Muscle of back (tissue), 11 donors: ENCODE measurements around the gene BRI3. TPM values are rescaled to one million over a fixed set of nuclear protein-coding genes. Genes with fewer than 3 reads are reported as not detected.

Source experiments
- DNase-seq, 3 donors: peaks; one replicate each; pipeline versions ENCODE4 v3.0.0 to v3.0.0-alpha.2; 2013
- polyA plus RNA-seq, 10 donors: library from polyadenylated mRNA; unstranded; fragments of 120-200 nt; gene quantifications; one replicate each; pipeline ENCODE4 v1.2.1, GENCODE V29; 2013; ENCODE audit not compliant: insufficient read length in 10 of 10

BRI3 gene
- polyA plus RNA-seq, 10 donors: 74.5 to 100 (median 89.2) TPM

- no peak for DNase-seq
These were observed 3.9 kb downstream of the BRI3 start for GRCh38 chr7:98285157-98286092.

GRCh38 chr7:98286093-98286539, 4.6 kb downstream of the BRI3 start:
- DNase-seq: peak in 1 of 3 donors; percentile 36

GRCh38 chr7:98286701-98287485, 5.4 kb downstream of the BRI3 start:
- DNase-seq: no peak

GRCh38 chr7:98287486-98287959, 6.0 kb downstream of the BRI3 start:
- no peak for DNase-seq

GRCh38 chr7:98288064-98288823, 6.8 kb downstream of the BRI3 start:
- no peak for DNase-seq

- no peak for DNase-seq
These were observed 7.9 kb downstream of the BRI3 start for GRCh38 chr7:98289333-98289875.

DNA sequence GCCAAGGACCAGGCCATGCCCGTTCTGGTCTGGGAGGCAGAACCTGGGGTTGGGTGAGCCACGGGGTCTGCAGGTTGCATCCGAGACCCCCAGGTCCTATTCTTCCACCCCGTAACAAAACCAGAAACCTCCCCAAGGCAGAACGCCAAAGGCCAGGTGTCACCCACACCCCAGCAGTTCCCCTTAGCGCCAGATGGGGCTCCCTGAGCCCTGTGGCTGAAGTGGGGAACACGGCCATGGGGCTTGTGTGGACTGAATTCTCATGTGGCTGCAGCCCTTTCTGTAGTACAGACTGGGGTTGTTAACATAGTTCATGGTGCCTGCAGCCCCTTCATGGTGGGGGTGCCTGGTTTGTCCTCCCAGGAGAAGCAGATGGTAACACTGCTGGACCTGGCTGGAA, 10.2 kb downstream of the BRI3 start:
- DNase-seq: no peak

- no peak for DNase-seq
These were observed 11.8 kb downstream of the BRI3 start for GRCh38 chr7:98293265-98293664.

DNA sequence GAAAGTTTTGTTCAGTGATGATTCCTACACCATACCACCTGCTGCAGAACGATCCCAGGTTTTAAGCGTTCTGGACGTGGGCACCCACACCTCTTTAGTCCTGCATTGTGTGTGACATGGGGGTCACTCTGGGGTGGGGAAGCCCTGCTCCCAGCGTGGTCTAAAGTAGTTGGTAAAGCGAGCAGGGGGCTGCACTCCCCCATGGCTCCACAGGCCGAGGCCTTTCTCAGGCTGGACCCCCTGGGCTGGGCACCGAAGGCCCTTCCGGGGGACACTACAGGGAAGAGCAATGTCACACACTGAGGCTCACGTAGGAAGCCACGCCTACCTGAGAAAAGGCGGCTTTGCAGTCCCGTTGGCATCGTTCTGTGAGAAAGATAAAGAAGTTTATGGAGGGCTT, 12.3 kb downstream of the BRI3 start:
- no peak for DNase-seq

DNA sequence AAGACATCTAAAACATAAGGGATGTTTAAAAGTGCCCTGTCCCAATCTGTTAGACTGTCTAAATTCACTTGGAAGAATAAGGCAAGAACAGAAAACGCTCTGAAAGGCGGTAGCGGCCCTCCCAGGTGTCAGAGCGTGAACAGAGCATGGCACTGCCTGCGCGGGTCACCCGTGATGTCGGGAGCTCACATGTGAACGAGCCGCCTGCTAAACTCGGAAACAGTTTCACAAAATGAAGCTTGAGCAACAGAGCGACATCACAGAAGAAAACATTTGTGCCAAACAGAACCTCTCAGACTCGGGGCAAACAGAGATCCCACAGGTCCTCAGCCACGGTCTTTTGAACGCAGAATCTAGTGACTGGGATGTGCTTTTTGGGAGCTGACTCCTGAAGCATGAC, 12.8 kb downstream of the BRI3 start:
- no peak for DNase-seq

GRCh38 chr7:98294798-98295382, 13.4 kb downstream of the BRI3 start:
- DNase-seq: peak in 1 of 3 donors; percentile 69

- no peak for DNase-seq
These were observed 14.1 kb downstream of the BRI3 start for GRCh38 chr7:98295467-98296192.

DNA sequence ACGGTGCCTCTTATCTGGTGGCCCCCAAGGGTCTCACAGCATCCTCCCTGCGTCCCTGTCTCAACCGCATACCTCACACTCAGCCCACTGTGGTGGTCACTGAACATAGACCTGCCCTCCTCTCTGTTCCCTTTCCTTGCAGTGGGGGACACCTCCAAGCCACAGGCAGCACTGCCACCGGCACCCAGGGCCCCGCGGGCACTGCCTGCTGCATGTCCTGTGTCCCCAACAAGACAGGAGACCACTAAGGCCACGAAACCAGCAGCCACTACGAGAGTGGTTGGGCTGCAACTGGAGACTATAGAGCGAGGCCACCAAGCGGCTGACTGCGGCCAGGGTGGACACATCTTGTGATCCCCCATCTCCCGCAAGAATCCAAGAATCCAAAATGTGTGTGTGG, 15.3 kb downstream of the BRI3 start:
- DNase-seq: no peak

DNA sequence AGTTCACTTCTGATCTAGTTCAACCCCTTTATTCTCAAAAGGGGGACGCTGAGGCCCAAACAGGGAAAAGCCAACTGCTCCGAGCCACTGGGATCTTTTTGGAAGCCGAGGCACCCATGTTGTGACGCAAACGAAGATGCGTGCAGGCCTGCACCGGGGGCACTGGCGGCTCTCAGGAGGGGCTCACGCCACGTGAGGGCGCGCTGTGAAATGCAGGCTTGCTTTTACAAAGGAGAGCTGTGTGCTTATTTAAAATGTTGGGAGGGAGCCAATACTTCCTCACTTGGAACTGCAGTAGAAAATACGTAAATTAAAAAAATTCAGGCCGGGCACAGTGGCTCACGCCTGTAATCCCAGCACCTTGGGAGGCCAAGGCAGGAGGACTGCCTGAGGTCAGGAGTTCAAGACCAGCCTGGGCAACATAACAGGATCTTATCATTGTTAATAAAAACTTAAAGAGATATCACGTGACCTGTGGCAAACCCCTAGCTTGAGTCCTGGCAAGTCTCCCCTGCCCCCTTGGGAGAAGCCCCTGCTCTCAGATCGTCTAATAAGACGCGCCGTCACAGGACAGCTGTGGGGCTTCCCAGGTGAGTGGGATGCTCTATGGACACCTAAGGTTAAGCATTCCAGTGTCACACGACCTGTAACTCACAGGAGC, 16.3 kb downstream of the BRI3 start:
- DNase-seq: no peak

- no peak for DNase-seq
These were observed 19.3 kb downstream of the BRI3 start for GRCh38 chr7:98300595-98301372.

DNA sequence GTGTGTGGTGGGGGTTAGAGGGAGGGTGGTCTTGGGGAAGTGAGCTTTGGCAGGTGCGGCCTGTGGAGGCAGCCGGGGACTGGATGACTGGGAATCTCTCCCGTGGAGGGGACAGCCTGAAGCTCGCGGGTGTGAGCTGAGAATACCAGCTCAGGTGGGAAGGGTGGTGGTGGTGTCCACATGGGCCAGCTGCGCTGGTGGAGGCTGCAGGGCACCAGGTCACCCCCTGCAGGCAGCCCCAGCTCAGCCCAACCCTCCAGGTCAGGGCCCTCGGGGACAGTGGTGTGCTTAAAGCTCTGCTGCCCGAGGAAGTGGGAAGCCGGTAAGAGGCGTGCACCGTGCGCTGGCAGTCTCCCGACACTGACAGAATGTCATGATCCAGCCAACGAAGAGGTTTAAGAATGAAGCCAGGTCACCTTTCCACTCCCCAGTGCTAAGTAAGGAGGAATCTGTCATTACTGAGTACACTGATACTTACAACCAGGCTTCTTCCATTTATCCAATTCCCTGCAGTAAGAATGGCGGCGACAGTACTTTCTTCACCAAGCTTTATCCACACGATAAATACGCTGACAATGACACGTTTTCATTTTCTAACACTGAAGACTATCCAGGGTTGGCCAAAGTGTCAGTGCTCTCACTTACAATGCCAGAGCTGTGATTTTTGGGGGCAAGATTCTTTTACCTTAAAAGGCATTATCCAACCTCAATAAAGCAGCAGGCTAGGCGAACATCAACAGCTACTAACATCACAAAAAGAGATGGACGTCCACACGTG, 20.4 kb downstream of the BRI3 start:
- no peak for DNase-seq

- no peak for DNase-seq
These were observed 21.8 kb downstream of the BRI3 start for GRCh38 chr7:98303176-98303865.

DNA sequence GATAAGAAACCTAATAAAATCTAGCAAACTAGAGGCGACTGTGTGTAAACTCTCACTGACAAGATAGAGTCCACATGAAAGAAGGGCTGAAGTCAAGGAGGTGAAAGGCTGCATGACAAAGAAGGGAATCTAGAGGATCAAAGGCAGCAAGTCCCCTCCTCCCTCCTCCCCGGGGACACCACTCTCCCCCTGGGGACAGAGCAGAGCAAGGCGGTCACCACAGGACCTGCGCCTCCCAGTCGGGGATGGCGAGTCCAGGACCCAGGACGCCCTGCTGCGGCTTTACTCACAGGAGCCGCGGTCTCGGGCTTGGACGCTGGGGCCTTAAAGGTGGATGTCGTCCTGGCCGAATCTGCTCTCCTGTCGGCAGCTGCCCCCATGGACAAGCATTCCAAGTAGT, 22.4 kb downstream of the BRI3 start:
- DNase-seq: no peak
